Muscle layer of duodenum (tissue), 2 donors: ENCODE results near the gene DSG3.

Experiments used
- H3K27ac ChIP-seq: one replicate; pipeline ENCODE4 v1.7.0; 2013; ENCODE audit warnings: mild to moderate bottlenecking, low read length
- H3K27me3 ChIP-seq: one replicate; pipeline ENCODE4 v1.7.0; 2013; ENCODE audit warnings: low read depth, mild to moderate bottlenecking, control low read depth, low read length
- H3K36me3 ChIP-seq, 2 donors: one replicate each; pipeline ENCODE4 v1.7.0; 2013; ENCODE audit warnings: low read length in 2 of 2, control low read depth in 1 of 2, mild to moderate bottlenecking in 1 of 2; ENCODE audit not compliant: insufficient read depth in 2 of 2, control insufficient read depth in 1 of 2
- H3K4me1 ChIP-seq, 2 donors: one replicate each; pipeline ENCODE4 v1.7.0; 2013; ENCODE audit warnings: low read length in 2 of 2, mild to moderate bottlenecking in 2 of 2, control low read depth in 1 of 2, moderate library complexity in 1 of 2; ENCODE audit not compliant: insufficient read depth in 2 of 2, control insufficient read depth in 1 of 2
- H3K4me3 ChIP-seq, 2 donors: one replicate each; pipeline ENCODE4 v1.7.0; 2013; ENCODE audit warnings: low read length in 2 of 2, low read depth in 1 of 2, mild to moderate bottlenecking in 1 of 2
- H3K9me3 ChIP-seq, 2 donors: one replicate each; pipeline ENCODE4 v1.7.0; 2013; ENCODE audit warnings: low read length in 2 of 2, control low read depth in 1 of 2, mild to moderate bottlenecking in 1 of 2; ENCODE audit not compliant: control insufficient read depth in 1 of 2
- donor health status: healthy.

DSG3 gene

DNA sequence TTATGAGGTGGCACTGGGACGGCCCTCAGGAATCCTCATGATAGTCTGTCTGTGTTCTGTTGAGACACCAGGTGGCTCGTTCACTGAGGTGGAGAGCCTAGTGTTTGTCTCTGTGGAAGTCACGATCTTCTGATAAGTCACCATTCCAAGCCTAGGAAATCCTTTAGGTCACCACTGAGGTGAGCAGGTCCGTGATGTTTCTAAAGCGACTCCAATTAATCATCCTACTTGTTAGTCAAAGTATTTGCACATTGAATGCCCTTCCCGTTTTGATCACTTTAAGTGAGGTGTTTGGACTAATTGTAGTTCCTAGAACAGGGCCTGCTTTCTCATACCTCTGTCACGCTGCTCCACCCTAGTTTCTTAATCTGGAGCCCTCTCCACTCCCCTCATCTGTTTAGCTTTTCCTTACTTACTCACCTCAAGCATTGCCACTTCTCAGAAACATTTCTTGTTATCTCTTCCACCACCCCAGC is 28.0 kb upstream of the DSG3 start:
- H3K27me3 ChIP-seq: no peaks in the 10 kb centered on the region
- H3K36me3 ChIP-seq: no peaks in the 10 kb centered on the region
- no peaks in the 10 kb centered on the region for H3K4me1 ChIP-seq
- no peaks in the 10 kb centered on the region for H3K9me3 ChIP-seq
- H3K4me3 ChIP-seq: no peak overlapping the region
- no peak overlapping the region for H3K27ac ChIP-seq

DNA sequence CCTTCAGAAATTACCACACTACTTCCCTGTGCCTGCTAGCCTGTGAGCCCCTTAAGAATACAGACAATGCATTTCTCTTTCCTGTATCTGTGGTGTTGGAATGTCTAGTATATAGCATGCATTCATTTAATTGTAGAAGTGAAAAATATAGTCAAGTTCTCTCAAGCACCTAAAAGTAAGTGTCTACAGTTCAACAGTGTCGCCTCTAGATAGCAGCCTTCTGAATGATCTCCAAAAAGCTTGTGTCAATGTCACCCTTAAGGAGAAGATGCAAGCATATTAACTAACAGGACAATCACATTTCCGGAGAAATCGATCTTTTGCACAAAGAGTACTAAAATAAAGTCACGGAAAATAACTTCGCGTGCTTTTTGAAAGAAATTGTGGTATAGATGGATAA is 27.5 kb upstream of the DSG3 start:
- no peaks in the 10 kb centered on the region for H3K27me3 ChIP-seq
- H3K36me3 ChIP-seq: no peaks in the 10 kb centered on the region
- H3K9me3 ChIP-seq: no peaks in the 10 kb centered on the region
- H3K4me3 ChIP-seq: no peak overlapping the region
- H3K4me1 ChIP-seq: no peaks in the 10 kb centered on the region
- no peak overlapping the region for H3K27ac ChIP-seq

DNA sequence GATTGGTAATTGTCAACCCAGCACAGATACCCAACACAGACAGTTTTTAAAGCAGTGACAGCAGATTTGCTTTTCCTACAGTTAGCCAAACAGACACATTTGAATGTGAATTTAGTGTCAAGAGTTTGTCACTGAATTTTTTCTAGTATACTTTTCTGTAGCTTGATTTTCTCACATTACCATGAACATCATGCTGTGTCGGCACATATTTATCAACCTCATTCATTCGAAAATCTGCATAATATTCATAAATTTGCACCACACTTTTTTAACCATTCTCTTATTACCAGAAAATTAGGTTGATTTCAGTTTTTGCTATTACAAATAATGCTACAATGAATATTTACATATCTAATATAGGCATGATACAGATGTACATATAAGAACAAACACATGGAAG is 27.0 kb upstream of the DSG3 start:
- no peaks in the 10 kb centered on the region for H3K27me3 ChIP-seq
- no peak overlapping the region for H3K4me3 ChIP-seq
- H3K36me3 ChIP-seq: no peaks in the 10 kb centered on the region
- no peaks in the 10 kb centered on the region for H3K9me3 ChIP-seq
- H3K27ac ChIP-seq: no peak overlapping the region
- no peaks in the 10 kb centered on the region for H3K4me1 ChIP-seq

DNA sequence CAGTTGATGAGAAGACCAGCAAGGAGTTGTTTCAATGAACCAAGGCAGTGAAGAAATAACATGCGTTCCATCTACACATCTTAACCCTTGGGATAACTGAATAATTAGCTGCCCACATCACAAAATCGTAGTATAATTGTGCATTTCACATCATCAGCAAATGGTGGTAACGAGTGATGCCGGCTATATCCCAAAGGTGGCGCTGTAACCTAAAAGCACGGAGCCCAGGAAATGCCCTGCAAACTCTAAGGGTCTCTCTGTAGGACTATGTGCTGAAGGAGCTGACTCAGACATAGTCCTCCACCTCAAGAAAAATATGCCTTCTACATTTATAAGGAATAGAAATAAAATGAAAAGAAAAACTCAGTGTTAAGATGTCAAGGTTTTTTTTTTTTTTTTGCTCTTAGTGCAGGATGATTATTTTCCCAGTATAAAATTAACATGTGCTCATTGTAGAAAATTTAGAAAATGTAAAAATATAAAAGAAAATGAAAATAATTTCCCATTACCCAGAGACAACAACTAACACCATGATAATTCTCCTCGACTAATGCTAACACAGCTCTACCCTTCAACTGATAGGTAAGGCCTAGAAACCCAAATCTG is 23.1 kb upstream of the DSG3 start:
- Histone ChIP-seq H3K27me3 (no peaks in the 10 kb centered on the region), H3K4me3 (no peak overlapping the region), H3K9me3 (no peaks in the 10 kb centered on the region), H3K4me1 (no peaks in the 10 kb centered on the region), H3K36me3 (no peaks in the 10 kb centered on the region), H3K27ac (no peak overlapping the region)

DNA sequence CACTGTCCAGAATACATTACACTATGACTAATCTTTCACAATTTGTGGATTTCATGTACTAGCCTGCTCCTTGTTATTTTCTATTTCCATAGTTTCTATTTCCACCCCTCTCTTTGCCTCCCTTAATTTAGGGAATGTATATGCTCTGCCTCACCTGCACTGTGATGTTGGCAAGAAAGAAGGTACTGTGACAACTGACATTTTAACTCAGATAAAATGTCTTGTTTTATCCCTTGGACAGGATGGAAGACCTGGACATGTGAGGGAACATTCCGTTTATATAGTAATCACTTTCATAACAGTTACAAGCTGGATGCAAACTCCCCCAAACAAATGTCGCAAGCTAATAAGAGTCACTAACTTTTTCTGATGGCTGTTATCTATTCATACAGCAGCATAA is 21.5 kb upstream of the DSG3 start:
- Histone ChIP-seq H3K4me1 (no peaks in the 10 kb centered on the region), H3K27ac (no peak overlapping the region), H3K4me3 (no peak overlapping the region), H3K9me3 (no peaks in the 10 kb centered on the region), H3K27me3 (no peaks in the 10 kb centered on the region), H3K36me3 (no peaks in the 10 kb centered on the region)

DNA sequence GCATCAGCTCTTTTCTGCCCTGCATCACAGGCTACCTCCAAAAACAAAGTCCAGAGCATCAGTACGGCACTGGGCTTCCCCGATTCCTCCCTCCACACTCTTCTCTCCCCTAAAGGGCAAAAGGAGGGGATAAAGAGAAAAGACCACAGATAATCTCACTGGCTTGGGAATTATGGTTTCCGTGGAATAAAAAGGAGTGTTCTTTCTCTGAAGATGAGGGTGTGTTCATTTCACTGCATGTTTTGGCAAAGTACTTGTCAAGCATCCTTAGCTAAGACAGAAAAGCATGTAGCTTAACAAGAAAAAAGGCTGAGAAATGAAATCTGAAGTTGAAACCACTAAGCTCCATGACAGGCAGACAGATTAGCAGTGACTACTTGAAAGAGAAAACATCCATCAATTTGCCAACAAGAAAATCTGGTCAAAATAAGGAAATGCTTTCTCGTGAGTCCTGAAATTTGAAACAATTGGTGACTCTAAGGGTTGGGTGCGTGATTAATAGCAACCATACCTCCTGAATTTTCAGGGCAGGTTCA is 20.6 kb upstream of the DSG3 start:
- H3K36me3 ChIP-seq: no peaks in the 10 kb centered on the region
- H3K27me3 ChIP-seq: no peaks in the 10 kb centered on the region
- H3K4me3 ChIP-seq: no peak overlapping the region
- H3K27ac ChIP-seq: no peak overlapping the region
- H3K9me3 ChIP-seq: no peaks in the 10 kb centered on the region
- H3K4me1 ChIP-seq: no peaks in the 10 kb centered on the region

DNA sequence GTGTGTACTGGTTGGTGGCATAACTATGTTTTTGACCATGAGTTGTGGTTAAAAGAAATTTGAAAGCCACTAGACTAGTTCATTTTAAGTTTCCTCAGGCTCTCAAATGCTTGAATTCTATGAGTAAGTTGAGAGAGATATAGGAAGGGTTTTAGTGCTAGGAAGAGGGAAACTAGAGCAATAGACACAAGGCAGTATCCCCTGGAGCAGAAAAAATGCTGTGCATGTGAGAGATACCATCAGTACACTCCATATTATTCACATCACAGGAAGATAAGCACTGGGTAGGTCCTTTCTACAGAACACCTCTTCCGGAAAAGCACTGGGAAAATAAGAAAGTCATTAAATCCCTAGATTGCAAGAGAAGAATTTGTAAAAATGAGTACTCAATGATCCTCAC is 19.3 kb upstream of the DSG3 start:
- no peaks in the 10 kb centered on the region for H3K27me3 ChIP-seq
- H3K27ac ChIP-seq: no peak overlapping the region
- H3K9me3 ChIP-seq: no peaks in the 10 kb centered on the region
- no peaks in the 10 kb centered on the region for H3K4me1 ChIP-seq
- H3K36me3 ChIP-seq: no peaks in the 10 kb centered on the region
- no peak overlapping the region for H3K4me3 ChIP-seq

DNA sequence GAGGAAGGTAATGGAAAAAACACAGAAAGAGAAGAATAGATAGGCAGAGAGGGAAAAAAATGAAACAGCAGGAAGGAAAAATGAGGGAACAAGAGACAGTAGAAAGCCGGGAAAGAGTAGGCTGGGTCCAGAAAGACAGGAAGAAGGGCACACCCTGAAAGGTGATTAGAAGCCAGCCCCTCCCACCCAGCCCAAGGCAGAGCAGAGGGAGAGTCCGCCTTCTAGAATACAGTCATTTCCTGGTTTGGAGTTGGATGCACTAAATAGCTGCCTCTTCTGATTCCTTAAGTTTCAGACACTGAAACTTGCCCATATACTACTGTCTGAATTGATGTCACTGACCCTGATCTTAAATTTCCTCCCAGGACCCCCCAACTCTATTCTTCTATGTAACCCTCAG is 17.9 kb upstream of the DSG3 start:
- Histone ChIP-seq H3K27ac (no peak overlapping the region), H3K27me3 (no peaks in the 10 kb centered on the region), H3K9me3 (no peaks in the 10 kb centered on the region), H3K4me3 (no peak overlapping the region), H3K36me3 (no peaks in the 10 kb centered on the region), H3K4me1 (no peaks in the 10 kb centered on the region)

DNA sequence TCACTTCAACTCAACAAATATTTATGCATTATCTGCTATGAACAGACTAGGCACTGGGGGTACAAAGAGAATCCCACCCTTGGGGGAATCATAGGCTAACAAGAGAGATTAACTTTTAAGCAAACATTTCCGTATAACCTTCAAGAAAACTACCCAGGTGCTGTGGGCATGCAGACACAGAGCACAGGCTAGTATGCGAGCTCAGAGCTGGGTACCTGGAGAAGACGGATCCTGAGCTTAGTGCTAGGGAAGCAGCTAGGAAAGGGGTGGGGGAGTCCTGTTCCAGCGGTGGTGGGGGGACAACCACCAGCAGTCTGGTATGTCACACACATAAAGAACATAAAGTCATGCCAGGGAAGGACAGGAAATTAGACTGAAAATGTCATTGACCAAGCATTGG is 17.5 kb upstream of the DSG3 start:
- no peaks in the 10 kb centered on the region for H3K27me3 ChIP-seq
- H3K27ac ChIP-seq: no peak overlapping the region

DNA sequence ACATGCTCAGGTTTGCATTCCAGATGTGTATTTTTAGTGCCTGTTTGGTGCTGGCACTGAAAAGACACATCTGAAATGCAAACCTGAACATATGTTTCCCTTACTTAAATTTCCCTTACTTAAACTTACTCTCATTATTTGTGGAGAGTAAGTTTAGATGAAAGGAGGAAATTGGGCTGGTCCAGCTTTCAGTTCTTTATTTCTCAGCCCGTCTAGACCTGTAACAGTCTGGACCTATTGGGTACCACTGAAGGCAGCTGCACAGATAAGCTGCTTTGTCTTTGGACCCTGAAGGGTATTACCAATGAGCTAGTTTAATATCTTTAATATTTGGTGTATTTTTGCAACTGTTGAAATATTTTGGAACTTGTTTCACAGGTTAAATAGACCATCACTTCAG is 17.0 kb upstream of the DSG3 start:
- Histone ChIP-seq H3K27me3 (no peaks in the 10 kb centered on the region), H3K36me3 (no peaks in the 10 kb centered on the region), H3K9me3 (no peaks in the 10 kb centered on the region), H3K4me1 (no peaks in the 10 kb centered on the region), H3K4me3 (no peak overlapping the region), H3K27ac (no peak overlapping the region)

More for the DNA sequence above, 17.5 kb upstream of the DSG3 start:
- no peaks in the 10 kb centered on the region for H3K36me3 ChIP-seq
- no peaks in the 10 kb centered on the region for H3K9me3 ChIP-seq
- H3K4me1 ChIP-seq: no peaks in the 10 kb centered on the region
- no peak overlapping the region for H3K4me3 ChIP-seq

DNA sequence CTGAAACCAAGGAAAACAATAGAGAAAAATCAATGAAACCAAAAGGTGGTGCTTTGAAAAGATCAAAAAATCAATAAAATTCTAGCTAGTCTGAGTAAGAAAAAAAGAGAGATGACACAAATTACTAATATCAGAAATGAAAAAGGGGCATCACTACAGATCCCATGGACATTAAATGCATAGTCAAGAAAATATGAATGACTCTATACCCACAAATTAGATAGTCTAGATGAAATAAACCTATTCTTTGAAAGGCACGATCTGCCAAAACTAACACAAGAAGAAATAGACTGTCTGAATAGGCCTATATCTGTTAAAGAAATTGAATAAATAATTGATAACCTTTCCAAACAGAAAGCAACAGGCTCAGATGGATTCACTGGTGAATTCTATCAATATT is 15.2 kb upstream of the DSG3 start:
- Histone ChIP-seq H3K36me3 (no peaks in the 10 kb centered on the region), H3K9me3 (no peaks in the 10 kb centered on the region), H3K4me3 (no peak overlapping the region), H3K27ac (no peak overlapping the region), H3K4me1 (no peaks in the 10 kb centered on the region), H3K27me3 (no peaks in the 10 kb centered on the region)

DNA sequence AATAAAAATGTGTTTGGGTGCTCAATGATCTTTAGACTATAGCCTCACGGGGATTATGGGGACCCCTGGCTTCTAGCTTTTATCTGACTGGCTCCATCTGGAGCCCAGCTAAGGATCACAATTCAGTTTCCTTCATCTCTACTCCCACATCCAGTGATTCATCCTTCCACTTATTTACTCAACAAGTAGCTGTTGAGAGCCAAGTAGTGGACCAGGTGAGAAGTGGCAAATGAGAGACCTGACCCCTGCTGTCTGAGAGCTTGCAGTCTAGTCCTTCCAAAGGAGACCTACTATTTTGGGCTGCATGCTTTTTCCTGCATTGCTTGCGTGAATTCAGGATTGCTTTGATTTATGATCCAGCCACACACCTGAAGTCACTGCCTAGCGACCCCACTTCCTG is 10.7 kb upstream of the DSG3 start:
- Histone ChIP-seq H3K27me3 (no peaks in the 10 kb centered on the region), H3K9me3 (no peaks in the 10 kb centered on the region), H3K4me1 (no peaks in the 10 kb centered on the region), H3K36me3 (no peaks in the 10 kb centered on the region), H3K4me3 (no peak overlapping the region), H3K27ac (no peak overlapping the region)
